ENCODE data around the gene SLC17A3.

DNA sequence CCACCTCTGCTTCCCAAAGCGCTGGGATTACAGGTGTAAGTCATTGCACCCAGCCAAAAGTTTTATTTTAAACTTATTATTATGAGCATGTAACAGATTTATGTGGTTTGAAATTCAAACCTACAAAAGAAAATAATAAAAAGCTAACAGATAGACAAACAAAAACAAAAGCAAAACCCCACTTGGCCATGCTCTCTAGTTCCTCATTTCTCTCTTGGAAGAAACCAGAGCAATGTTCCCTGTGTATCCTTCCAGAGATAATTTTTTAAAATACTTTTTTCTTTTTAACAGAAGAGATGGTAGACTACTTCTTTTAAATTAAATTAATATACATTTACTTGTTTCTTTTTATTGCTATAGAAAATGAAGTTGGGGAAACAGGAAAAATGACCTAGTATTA, 28.0 kb upstream of the SLC17A3 start:
- TF ChIP-seq CTCF (IDR thresholded peaks at IDR 0.05) (no peak), POLR2A (IDR thresholded peaks at IDR 0.05) (no peak), EP300 (IDR thresholded peaks at IDR 0.05) (no peak)

All from tibial nerve (tissue), 4 donors.